ENCODE measurements around the gene FAM174B.

The FAM174B gene
- total RNA-seq: 3.8 to 3.9 reads per million in 2 experiments

DNA sequence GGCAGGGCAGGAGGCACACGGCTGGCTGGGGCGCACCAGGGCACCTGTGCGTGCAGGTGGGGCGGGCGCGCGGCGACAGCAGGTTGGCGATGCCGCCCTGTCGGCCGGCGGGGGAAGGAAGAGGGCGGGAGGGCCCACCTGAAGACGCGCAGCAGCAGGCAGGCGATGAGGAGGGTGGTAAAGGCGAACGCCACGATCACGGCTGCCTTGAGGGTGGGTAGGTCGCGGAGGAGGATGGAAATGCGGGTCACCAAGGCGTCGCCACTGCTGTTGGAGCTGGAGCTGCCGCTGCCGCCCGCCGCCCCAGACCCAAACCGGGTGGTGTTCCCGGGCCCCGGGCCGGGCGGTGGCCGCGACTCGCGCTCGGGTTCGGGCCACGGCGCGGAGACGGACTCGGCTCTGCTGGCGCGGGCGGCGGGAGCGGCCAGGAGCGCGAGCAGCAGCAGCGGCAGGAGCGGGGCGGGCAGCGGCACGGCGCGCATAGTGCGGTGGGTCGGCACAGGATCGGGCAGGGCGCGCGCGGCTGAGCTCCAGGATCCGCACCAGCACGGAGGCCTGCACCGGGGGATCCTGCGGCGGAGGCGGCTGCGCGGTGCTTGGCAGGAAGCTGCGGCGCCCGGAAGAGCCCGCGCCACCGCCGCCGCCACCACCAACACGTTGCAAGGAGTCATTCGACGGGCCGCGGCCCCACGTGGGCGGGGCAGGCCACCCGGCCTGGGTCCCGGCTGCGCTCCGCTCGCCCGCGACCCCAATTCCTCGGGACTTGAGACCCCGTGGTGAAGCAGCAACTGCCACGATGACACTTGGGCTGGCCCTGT is at the start of gene FAM174B:
TSS of gene FAM174B (minus strand) at position 598 of the 818 bp plus-strand sequence.
- DNase-seq (ENCODE audit: low read depth): no peak

DNA sequence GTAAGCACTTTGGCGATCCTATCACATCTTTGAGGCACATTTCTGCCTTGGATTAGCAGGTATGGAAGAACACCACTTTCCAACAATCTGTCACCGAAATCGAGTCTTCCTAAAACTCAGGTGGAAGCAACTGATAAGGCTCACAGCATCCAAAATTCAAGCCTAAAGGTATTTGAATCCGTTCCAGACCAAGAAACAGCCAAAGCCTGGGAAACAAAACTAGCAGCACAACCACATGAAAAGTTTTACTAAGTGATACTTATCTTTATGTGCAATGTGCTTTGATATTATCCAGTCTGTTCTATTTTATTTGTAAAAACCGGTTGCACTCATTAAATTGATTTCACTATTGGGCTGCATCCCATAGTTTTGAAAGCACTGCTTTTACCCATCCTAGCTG is 40.5 kb upstream of the FAM174B start:
- no peak for DNase-seq (ENCODE audit: low read depth)

DNA sequence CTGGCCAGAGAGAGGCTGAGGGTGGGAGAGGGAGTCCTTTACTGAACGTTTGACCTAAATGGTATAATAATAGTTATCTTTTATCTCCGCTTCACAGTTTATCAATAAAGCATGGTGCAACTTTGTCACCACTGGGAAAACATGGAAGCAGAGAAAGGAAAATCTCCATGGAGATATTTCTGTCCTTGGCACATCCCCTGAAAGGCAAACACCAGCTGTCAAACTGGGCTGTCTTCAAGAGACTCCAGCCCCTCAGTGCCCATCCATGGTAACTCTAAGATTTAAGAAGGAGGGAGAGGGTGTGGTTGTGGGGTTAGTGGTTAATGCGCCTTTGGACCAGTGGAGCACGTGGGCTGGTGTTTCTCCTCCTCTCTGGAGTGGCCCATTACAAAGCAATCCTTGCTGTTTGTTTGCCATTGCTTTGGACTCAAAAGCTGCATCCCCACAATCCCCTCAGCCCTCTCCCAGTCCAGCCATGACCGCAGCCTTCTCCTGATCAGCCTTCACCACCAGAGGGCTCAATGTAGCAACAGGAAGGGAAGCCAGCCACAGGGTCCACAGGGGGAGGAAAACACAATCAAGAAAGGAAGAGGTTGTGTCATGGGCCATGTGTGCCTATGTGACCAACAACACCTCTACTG is 38.2 kb upstream of the FAM174B start:
- no peak for DNase-seq (ENCODE audit: low read depth)

DNA sequence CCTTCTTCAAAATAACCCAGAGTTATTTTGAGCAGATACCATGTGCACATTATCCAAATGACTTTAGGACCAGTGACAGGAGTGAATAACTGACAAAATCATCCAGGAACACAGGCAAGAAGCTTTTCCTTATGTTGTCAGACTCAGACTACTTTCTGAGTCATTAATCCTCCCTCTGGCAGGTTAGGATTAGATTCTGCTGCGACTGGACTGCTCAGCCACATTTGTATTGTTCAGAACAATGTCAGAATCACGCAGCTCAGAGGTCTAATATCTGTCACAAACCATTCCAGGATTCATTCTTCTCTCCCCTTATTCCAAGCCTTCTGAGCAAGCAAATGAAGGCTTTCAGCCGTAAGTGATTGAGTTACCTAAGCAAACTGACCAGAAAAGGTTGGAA is 34.8 kb upstream of the FAM174B start:
- DNase-seq (ENCODE audit: low read depth): no peak

DNA sequence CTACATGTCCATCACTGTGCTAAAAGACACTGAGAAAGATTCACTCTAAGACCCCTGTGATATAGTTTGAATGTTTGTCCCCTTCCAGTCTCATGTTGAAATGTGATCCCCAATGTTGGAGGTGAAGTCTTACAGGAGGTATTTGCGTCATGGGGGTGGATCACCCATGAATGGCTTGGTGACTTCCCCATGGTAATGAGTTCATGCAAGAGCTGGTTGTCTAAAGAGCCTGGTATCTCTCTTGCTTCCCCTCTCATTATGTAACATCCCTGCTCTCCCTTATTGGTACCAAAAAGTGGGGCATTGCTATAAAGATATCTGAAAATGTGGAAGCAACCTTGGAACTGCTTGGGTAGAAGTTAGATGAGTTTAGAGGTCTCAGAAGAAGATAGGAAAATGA is 32.2 kb upstream of the FAM174B start:
- DNase-seq (ENCODE audit: low read depth): no peak

DNA sequence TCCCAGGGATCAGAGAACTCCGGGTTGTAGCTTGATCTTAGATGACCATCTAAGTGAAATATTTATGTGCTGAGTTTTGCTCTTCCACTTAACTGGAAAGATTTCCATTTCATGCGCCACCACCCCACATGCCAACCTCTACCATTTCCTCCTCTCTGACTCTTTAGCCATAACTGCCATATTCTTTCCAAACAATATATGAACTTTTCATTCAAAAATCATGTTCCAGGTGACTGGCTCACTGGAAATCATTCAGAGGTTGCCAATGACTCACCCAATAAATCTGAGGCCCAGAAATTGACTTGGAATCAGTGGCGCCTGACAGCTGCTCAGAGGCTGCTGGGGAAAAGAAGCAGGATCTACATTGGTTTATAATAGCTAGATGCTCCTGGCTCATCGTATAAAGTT is 31.6 kb upstream of the FAM174B start:
- DNase-seq (ENCODE audit: low read depth): no peak

DNA sequence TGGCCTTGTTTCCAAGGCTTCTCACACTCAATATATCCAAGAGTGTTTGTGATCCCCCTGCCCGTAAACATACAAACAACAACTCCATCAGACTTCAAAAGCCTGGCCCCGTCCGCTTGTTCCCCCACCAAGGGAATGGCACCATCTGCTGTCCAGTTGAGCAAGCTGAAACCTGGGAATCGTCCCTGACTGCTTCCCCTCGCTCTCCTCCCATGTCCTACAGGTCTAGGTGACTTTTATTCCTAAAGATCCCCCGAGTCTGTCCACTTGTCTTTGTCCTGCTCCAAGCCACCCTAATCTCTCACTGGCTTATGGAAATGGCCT is 27.9 kb upstream of the FAM174B start:
- DNase-seq (ENCODE audit: low read depth): no peak

DNA sequence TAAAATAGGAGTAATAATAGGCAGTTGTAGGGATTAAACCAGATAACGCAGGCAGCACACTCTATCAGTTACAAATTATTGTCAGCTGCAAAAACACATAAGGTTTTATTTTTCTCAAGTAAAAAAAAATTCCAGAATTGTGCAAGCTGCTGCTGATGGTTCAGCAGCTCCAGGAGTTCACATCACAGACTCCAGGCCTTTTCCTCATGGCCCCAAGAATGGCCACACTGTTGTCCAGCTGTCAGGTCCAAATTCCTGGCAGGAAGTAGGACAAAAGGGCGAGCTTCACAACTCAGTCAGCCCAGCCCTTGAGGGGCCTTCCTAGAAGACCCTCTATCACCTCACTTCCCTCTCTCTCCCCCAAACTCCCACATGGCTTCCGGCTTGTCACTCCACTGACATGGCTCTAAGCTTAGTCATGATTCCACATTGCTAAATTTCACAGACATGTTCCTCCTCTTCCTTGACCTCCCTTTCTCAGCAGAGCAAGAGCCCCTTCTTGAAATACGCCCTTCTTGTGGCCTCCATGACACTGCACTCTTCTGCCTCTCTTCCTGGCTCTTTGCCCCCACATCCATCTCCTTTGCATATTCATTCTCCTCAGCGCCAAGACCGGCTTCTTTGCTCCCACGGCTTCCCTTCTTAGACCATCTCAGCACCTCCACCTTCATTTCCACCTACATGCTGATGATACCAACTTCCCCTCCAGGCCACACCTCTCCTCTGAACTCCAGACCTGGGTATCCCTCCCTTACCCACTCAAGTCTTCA is 27.4 kb upstream of the FAM174B start:
- DNase-seq (ENCODE audit: low read depth): no peak

DNA sequence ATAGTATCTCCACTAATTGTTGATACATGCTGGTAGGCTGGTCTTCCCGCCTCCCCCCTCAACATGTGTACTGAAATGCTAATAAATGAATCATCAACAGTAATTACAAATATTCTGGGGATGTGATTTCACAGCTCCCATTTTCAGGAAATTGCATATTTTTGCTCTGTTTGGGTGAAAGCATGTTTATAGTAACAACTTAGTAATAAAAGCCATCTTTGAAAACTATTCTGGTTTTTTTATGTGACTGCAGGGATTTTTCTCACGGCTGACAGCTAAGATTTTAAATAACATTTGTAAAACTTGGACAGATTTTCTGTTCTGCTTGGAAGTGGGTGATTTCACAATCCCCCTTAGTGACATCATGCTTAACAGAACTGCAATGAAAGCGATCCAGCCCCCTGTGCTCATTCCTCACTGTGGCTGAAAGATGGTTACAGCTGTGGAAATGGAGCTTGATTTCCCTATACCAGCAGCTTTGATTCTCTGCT is 25.6 kb upstream of the FAM174B start:
- DNase-seq (ENCODE audit: low read depth): no peak

DNA sequence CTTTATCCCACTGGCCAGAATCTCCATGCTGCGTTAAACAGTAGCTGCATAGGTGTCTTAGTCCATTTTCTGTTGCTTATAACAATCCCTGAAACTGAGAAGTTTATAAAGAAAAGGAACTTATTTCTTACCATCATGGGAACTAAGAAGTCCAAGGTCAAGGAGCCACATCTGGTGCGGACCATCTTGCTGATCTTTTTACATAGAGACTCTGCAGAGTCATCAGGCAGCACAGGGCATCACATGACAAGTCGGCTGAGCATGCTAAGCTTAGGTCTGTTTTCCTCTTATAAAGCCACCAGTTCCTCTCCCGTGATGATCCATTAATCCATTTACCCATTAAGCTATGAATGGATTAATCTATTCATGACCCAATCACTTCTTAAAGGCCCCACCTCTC is 22.4 kb upstream of the FAM174B start:
- DNase-seq (ENCODE audit: low read depth): no peak

DNA sequence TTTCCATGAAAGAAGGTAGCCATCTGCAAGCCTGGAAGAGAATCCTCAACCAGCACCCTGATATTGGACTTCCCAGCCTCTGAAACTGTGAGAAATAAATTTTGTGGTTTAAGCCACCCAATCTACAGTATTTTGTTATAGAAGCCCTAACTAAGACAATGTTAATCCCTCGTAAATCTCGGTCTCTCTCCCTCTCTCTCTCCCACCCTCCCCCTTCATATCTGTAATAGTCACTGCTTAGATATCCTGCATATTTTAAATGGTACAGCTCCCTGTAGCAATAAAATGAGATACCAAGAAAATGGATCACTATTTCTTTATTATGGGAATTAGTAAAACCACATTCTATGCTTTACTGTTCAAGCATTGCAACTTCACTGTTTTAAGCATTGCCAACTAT is 21.0 kb upstream of the FAM174B start:
- no peak for DNase-seq (ENCODE audit: low read depth)

DNA sequence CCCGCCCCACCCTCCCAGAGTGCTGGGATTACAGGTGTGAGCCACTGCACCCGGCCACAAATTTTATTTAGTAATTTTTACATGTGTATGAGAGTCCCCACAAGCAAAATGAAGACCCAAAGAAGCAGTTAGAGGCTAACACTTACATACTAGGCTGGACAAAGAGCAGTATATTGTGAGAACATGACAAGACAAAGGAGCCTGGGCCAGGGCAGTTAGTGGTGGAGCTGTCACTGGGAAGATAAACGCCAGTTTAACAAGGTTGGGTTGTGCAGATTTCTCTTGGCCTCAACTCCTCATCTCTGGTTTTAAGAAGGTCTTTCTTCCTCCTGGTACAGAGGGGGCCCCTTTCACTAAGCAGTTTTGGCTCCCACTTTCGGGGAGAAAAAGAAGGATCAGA is 19.9 kb upstream of the FAM174B start:
- no peak for DNase-seq (ENCODE audit: low read depth)

DNA sequence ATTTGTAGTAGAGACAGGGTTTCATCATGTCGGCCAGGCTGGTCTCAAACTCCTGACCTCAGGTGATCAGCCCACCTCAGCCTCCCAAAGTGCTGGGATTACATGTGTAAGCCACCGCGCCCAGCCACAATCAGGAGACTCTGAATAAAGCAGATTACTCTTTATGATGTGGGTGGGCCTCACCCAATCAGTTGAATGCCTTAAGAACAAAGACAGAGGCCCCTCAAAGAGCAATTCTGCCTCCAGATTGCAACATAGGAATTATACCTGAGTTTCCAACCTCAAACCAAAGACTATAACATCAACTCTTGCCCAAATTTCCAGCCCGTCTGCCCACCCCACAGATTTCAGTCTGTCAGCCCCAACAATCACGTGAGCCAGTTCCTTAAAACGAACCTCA is 18.8 kb upstream of the FAM174B start:
- no peak for DNase-seq (ENCODE audit: low read depth)

DNA sequence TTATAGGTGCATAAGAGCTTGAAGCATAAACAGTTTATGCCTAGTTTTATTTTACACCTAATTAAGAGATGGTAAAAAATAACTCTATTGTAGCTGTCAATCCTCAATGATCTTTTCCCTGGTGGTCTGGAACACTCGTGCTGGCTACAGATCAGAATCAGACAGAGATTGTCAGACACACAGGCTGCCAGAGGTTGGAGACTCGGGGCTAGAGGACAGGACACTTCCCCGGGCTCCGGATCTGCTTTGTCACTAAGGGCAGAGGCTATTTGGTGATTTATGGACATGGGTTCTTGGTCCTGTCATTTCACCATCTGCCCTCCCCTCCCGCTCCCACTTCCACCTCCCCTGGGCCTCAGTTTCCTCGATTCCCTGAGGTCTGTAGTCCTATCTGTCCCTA is 16.5 kb upstream of the FAM174B start:
- no peak for DNase-seq (ENCODE audit: low read depth)

DNA sequence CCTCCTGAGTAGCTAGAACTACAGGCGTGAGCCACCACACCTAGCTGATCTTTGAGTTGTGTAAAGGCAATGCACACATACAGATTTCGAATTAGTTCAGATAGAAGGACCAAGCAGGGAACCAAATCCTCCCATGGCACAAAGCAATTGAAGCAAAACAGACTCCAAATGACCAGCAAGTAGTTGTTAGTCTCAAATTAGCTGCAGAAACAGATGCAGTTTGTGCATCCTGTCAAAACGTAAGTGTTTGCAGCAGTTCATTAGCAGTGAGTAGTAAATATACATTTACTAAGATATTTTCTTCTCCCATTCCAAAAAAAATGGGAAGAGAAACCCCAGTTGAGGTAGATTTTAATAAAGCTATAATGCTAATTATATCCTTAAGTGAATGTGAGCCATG is 15.8 kb upstream of the FAM174B start:
- no peak for DNase-seq (ENCODE audit: low read depth)

DNA sequence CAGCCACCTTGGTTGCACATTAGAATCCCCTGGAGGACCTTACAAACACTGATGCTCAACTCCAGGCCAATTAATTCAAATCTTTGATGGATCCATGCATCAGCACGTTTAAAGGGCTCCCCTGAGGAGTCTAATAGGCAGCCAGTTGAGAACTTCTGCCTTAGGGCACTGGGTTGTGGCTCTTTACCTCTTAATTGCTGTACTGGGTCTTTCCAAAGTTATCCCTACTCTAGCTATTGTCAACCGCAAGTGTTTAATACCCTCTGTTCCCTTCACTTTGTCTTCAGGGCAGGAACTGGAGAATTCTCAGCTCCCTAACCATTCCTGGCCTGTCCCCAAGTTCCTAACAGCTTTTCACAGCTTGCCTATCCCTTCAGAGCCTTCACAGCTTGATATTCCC is 15.0 kb upstream of the FAM174B start:
- no peak for DNase-seq (ENCODE audit: low read depth)

DNA sequence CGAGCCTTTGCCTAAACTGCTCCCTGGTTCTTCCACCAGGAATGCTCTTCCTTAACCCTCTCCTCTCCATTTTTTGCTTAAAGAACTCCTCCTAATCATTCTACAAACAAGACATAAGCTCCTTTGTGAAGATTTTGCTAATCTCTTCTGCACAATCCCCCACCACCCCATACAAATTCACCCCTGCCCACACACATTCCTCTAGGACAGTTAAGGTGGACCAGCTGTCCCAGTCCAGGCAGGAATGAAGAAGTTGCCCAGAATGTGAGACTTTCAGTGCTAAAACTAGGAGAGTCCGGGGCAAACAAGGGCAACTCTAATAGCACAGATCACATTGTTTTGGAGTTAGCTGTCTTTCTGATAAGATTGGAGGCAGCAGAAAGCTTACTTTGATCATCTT is 13.9 kb upstream of the FAM174B start:
- no peak for DNase-seq (ENCODE audit: low read depth)

DNA sequence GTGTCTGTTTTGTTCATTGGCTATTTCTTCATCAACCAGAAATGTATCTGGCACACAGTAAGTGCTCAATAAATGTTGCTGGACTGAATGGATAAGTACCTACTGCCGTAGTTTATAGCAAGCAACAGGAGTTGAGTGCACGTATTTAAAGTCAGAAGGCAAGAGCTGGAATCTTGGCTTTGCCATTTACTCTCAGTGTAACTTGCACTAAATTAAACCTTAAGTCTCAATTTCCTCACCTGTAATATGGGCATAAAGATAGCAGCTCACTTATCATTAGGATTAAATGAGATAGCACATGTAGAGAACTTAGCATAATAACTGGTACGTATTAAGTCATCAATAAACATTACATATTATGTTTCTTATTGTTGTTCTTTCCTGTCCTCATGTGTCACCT is 13.0 kb upstream of the FAM174B start:
- DNase-seq (ENCODE audit: low read depth): no peak

DNA sequence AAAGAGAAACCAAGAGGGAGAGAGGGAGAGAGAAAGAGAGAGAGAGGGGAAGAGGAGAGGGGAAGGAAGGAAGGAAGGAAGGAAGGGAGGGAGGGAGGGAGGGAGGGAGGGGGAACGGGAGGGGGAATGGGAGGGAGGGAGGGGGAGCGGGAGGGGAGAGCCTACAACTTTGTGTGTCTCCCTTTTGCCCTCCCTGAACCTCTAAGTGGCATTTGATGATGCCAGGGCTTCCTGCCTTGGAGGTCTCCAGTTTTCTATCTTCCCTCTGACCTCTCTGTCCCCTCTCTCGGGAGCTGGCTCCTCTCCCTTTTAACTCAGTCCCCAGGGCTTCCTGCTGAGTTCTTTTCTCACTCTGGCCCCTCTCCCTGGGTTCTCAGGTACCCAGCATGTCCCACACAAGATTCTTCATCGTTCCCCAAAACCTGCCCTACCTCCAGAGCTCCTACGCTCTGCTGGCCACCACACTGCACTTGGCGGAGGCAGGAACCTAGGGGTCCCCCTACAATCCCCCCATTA is 12.5 kb upstream of the FAM174B start:
- DNase-seq (ENCODE audit: low read depth): no peak

DNA sequence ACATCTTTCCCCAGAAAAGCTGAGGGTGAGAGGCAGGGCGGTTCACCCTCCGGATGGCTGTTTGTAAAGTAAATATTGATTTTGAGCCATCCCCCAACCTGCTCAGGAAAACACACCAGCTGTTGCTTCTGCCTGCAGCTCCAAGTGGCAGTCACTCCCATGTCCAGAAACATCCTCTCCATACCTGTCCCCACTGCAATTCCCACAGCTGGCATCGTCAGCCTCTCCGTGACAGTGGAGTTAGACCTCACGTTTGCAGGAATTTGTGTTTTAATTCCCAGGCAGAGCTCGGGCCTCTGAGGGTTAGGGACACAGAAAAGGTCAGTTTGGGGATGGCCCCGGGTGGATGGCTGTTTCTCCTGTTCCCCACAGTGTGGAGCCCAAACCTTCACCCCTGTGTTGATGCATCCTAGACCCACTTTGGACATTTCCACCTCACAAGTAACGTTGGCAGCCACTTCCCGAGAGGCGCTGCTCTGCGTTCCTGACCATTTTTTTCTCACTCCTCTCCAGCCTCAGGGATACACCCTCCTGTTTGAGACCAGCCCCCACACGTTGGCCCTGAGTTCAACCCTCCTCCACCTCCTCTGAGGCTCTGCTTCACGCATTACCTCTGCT is 11.8 kb upstream of the FAM174B start:
- no peak for DNase-seq (ENCODE audit: low read depth)

DNA sequence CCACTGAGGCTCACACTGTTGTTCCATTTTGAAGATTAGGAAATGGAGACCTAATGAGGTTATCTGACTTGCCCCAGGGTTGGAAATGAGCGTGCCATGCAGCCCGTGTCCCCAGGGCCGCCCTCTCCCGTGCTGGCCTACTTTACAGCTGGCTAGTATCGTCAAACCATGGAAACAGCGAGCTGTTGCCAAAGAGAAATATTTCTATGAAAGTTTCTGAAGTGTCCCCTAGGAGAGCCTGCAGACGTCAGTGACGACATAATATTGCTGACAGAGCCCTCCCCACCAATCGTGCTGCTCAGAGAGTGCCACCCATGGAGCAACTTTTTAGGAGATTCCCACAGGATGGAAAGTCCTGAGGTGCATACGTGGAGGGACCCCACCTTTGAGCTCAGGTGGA is 11.2 kb upstream of the FAM174B start:
- no peak for DNase-seq (ENCODE audit: low read depth)

DNA sequence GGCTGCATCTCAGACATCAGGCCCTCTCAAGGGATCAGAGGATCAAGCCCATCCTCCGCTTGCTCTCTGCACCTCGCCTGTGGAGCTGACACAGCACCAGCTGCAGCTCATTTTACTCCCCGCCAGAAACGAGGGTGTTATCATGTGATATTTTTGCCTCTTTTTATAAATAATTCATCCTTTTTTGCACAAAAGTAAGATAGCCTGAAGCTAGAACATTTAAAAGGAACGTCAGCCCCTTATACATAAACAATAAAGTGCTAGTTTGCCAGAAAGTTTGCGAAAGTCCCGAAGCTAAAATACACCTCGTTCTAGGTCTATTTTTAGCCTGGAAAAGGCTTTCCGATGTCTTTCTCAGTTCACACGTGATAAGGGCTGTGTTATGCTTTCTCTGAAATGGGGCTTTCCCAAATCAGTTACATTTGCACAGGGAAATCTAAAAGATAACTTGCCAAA is 9.6 kb upstream of the FAM174B start:
- no peak for DNase-seq (ENCODE audit: low read depth)

All from T follicular helper cell (primary cell).